ENCODE results near the gene SLC9A8. TPM values are rescaled to one million over a fixed set of nuclear protein-coding genes. Genes with fewer than 3 reads are reported as not detected.

SLC9A8 gene
- total and polyA plus RNA-seq, 2 donors (not counting 1 experiment from before 2014, with no cell fraction given), result 17.8 to 29.7 TPM

DNA sequence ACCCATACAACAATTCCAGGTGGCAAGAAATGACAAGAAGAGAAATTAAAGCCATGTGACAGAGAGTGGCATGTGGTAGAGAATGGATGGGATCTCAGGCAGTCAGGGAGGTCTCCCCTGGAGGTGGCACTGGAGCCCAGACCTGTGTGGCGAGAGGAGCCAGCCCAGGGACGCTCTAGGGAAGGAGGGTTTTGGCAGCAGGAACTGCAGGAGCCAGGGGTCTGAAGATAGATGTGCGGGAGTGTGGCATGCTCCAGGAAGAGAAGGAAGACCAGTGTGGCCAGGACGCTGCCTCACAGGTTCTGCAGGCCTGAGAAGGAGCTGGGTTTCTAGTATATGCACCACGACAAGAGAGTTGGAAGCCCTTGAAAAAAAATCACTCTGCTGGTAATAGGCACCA, 57.6 kb downstream of the SLC9A8 start:
- ChIA-PET CTCF (no interaction called here), POLR2A (no interaction called here)
- H3K4me1 Mint-ChIP-seq, result peaks cover 6% of the 10 kb centered on the region
- Histone ChIP-seq H4K20me1 (ENCODE audit: control insufficient read depth, insufficient read depth, low read length, poor library complexity, severe bottlenecking) (no peaks in the 10 kb centered on the region), H3K79me2 (ENCODE audit: control insufficient read depth, insufficient read depth, low read length) (no peaks in the 10 kb centered on the region), H2AFZ (ENCODE audit: insufficient read depth, low read depth, low read length, poor library complexity, severe bottlenecking) (no peak overlapping the region), H3K4me2 (replicated peaks; ENCODE audit: low read depth, low read length, poor library complexity, severe bottlenecking) (no peak overlapping the region), H3K4me1 (ENCODE audit: control insufficient read depth in 2 of 2, insufficient read depth in 2 of 2, low read length in 2 of 2) (no peaks in the 10 kb centered on the region), H3K27ac (ENCODE audit: low read length in 2 of 2) (no peak overlapping the region), H3K36me3 (replicated peaks in 1 of 2; ENCODE audit: control extremely low read depth in 1 of 2, control insufficient read depth in 1 of 2, extremely low read depth in 1 of 2, insufficient read depth in 2 of 2, low read length in 1 of 2) (peaks cover 0 to 56% of the 10 kb centered on the region in 2 experiments), H3K4me3 (ENCODE audit: control extremely low read depth in 1 of 5, extremely low read depth in 1 of 5, insufficient read depth in 1 of 5, low read depth in 2 of 5, low read length in 4 of 5) (no peak overlapping the region), H3K27me3 (replicated peaks in 1 of 4; ENCODE audit: control extremely low read depth in 1 of 4, control insufficient read depth in 3 of 4, insufficient read depth in 4 of 4, low read length in 3 of 4) (no peaks in the 10 kb centered on the region), H3K9ac (ENCODE audit: low read length) (no peak overlapping the region), H3K9me3 (ENCODE audit: control extremely low read depth in 1 of 3, control insufficient read depth in 2 of 3, insufficient read depth in 1 of 3, low read length in 2 of 3) (no peaks in the 10 kb centered on the region)
- H3K9me3 Mint-ChIP-seq (ENCODE audit: insufficient read depth), result no peaks in the 10 kb centered on the region
- WGBS (ENCODE audit: insufficient coverage), result 100% methylated on average over 4 of the region's 5 CpGs
- H3K27me3 Mint-ChIP-seq, result no peaks in the 10 kb centered on the region
- intact Hi-C loops (cut with micrococcal nuclease), result no loop called here
- H3K4me3 Mint-ChIP-seq, result no peak overlapping the region
- ATAC-seq (ENCODE audit: low read depth) (no peak), DNase-seq (no peak)
- TF ChIP-seq, protein P1, sequence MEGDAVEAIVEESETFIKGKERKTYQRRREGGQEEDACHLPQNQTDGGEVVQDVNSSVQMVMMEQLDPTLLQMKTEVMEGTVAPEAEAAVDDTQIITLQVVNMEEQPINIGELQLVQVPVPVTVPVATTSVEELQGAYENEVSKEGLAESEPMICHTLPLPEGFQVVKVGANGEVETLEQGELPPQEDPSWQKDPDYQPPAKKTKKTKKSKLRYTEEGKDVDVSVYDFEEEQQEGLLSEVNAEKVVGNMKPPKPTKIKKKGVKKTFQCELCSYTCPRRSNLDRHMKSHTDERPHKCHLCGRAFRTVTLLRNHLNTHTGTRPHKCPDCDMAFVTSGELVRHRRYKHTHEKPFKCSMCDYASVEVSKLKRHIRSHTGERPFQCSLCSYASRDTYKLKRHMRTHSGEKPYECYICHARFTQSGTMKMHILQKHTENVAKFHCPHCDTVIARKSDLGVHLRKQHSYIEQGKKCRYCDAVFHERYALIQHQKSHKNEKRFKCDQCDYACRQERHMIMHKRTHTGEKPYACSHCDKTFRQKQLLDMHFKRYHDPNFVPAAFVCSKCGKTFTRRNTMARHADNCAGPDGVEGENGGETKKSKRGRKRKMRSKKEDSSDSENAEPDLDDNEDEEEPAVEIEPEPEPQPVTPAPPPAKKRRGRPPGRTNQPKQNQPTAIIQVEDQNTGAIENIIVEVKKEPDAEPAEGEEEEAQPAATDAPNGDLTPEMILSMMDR (IDR thresholded peaks at IDR 0.05), result no peak
- TF ChIP-seq EZH2 (IDR thresholded peaks at IDR 0.05; ENCODE audit: borderline replicate concordance, insufficient read depth, low read depth, low read length, poor library complexity, severe bottlenecking), result no peak
- no peak overlapping the region for H3K27ac Mint-ChIP-seq

DNA sequence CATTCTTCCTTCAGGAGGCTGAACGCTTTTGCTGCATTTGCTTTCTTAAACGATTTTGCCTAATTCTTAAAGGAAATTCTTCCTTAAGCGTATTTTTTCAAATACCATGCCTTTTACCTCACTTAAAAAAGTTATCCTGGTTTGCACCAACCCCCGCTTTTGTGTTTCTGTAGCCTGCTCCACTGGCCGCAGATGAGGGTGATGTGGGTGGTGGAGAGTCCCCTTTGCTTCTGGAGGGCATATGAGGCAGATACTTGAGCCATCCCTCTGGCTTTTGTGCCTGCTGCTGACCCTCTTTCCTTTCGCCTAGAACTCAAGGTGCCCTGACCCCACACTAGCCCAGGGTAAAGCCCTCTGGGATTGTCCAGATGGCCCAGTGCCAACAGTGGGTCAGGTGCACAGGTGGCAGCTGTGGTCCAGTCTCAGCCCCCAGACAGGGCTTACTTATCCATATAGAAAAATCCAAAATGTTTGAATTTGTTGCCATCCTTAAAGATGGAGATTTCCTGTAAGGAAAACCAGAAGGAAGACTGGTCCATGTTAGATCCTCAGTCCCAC, 58.8 kb downstream of the SLC9A8 start:
- Histone ChIP-seq H3K4me2 (replicated peaks; ENCODE audit: low read depth, low read length, poor library complexity, severe bottlenecking) (no peak overlapping the region), H3K36me3 (replicated peaks in 1 of 2; ENCODE audit: control extremely low read depth in 1 of 2, control insufficient read depth in 1 of 2, extremely low read depth in 1 of 2, insufficient read depth in 2 of 2, low read length in 1 of 2) (peaks cover 0 to 54% of the 10 kb centered on the region in 2 experiments), H4K20me1 (ENCODE audit: control insufficient read depth, insufficient read depth, low read length, poor library complexity, severe bottlenecking) (no peaks in the 10 kb centered on the region), H3K4me3 (ENCODE audit: control extremely low read depth in 1 of 5, extremely low read depth in 1 of 5, insufficient read depth in 1 of 5, low read depth in 2 of 5, low read length in 4 of 5) (no peak overlapping the region), H3K79me2 (ENCODE audit: control insufficient read depth, insufficient read depth, low read length) (no peaks in the 10 kb centered on the region), H3K4me1 (ENCODE audit: control insufficient read depth in 2 of 2, insufficient read depth in 2 of 2, low read length in 2 of 2) (no peaks in the 10 kb centered on the region), H3K27ac (ENCODE audit: low read length in 2 of 2) (no peak overlapping the region), H3K9me3 (ENCODE audit: control extremely low read depth in 1 of 3, control insufficient read depth in 2 of 3, insufficient read depth in 1 of 3, low read length in 2 of 3) (no peaks in the 10 kb centered on the region), H3K27me3 (replicated peaks in 1 of 4; ENCODE audit: control extremely low read depth in 1 of 4, control insufficient read depth in 3 of 4, insufficient read depth in 4 of 4, low read length in 3 of 4) (no peaks in the 10 kb centered on the region), H2AFZ (ENCODE audit: insufficient read depth, low read depth, low read length, poor library complexity, severe bottlenecking) (no peak overlapping the region), H3K9ac (ENCODE audit: low read length) (no peak overlapping the region)
- Mint-ChIP-seq H3K4me3 (no peak overlapping the region), H3K4me1 (peaks cover 4% of the 10 kb centered on the region), H3K27me3 (no peaks in the 10 kb centered on the region), H3K27ac (no peak overlapping the region), H3K9me3 (ENCODE audit: insufficient read depth) (no peaks in the 10 kb centered on the region)
- TF ChIP-seq, protein P1 (IDR thresholded peaks at IDR 0.05), result no peak
- TF ChIP-seq EZH2 (IDR thresholded peaks at IDR 0.05; ENCODE audit: borderline replicate concordance, insufficient read depth, low read depth, low read length, poor library complexity, severe bottlenecking), result no peak
- DNase-seq (no peak), ATAC-seq (ENCODE audit: low read depth) (no peak)
- ChIA-PET POLR2A (no interaction called here), CTCF (no interaction called here)
- 100% methylated on average over 3 of the region's 6 CpGs for WGBS (ENCODE audit: insufficient coverage)
- intact Hi-C loops (cut with micrococcal nuclease), result no loop called here

Measured in B cell (primary cell).